Loucy (cell line): ENCODE measurements around the gene ENOX1.

Experiments
- CTCF ChIP-seq: fragments of 200-600 bp; sonication (generic); conservative IDR thresholded peaks from 2 replicates; pipeline ENCODE4 v1.5.1; 2014; ENCODE audit warnings: mild to moderate bottlenecking, antibody characterized with exemption, low read length
- EZH2phosphoT487 ChIP-seq: fragments of 200-600 bp; IDR thresholded peaks from 2 replicates; pipeline ENCODE4 v1.6.1; 2018; ENCODE audit warnings: antibody characterized with exemption, mild to moderate bottlenecking, moderate library complexity, borderline replicate concordance

- TF ChIP-seq CTCF (no peak), EZH2phosphoT487 (no peak)
Observed at GRCh38 chr13:43405457-43405856, 381.3 kb downstream of the ENOX1 start.
